KMS-11 (cell line): ENCODE results near the gene LRRC25.

Experiments
- H2AFZ ChIP-seq: fragments of 200-600 bp; sonication (generic); 2 replicates; pipeline ENCODE4 v1.6.1; 2016; ENCODE audit warnings: antibody characterized with exemption, mixed run types, low read depth
- H3K27ac ChIP-seq: fragments of 200-600 bp; sonication (generic); 2 replicates; pipeline ENCODE4 v1.6.1; 2016; ENCODE audit warnings: mild to moderate bottlenecking, mixed run types
- H3K27me3 ChIP-seq: fragments of 200-600 bp; sonication (generic); 2 replicates; pipeline ENCODE4 v1.6.1; 2017; ENCODE audit warnings: mild to moderate bottlenecking, low read depth, mixed run types, moderate library complexity; ENCODE audit not compliant: insufficient read depth
- H3K36me3 ChIP-seq: fragments of 200-600 bp; sonication (generic); 2 replicates; pipeline ENCODE4 v1.6.1; 2017; ENCODE audit warnings: mild to moderate bottlenecking, mixed run types; ENCODE audit not compliant: insufficient read depth
- H3K4me1 ChIP-seq: fragments of 200-600 bp; sonication (generic); 2 replicates; pipeline ENCODE4 v1.6.1; 2016; ENCODE audit warnings: mild to moderate bottlenecking, low read depth, mixed run types; ENCODE audit not compliant: poor library complexity, severe bottlenecking
- H3K4me2 ChIP-seq: fragments of 200-600 bp; sonication (generic); 2 replicates; pipeline ENCODE4 v1.7.0; 2016; ENCODE audit warnings: mild to moderate bottlenecking, mixed run types
- H3K4me3 ChIP-seq: fragments of 200-600 bp; sonication (generic); IDR thresholded peaks from 2 replicates; pipeline ENCODE4 v1.6.1; 2017; ENCODE audit warnings: low read depth, low read length, mixed read lengths; ENCODE audit not compliant: insufficient read depth
- H3K79me2 ChIP-seq: fragments of 200-600 bp; sonication (generic); 2 replicates; pipeline ENCODE4 v1.6.1; 2016; ENCODE audit warnings: low read depth, mixed run types; ENCODE audit not compliant: insufficient read depth
- H3K9ac ChIP-seq: fragments of 200-600 bp; sonication (generic); 2 replicates; pipeline ENCODE4 v1.6.1; 2016; ENCODE audit warnings: mild to moderate bottlenecking, mixed run types
- H4K20me1 ChIP-seq: fragments of 200-600 bp; sonication (generic); 2 replicates; pipeline ENCODE4 v1.6.1; 2016; ENCODE audit warnings: mild to moderate bottlenecking, mixed run types; ENCODE audit not compliant: insufficient read depth
- CTCF ChIP-seq: fragments of 200-600 bp; sonication (generic); conservative IDR thresholded peaks from 2 replicates; pipeline ENCODE4 v1.6.1; 2017; ENCODE audit warnings: low read depth, mild to moderate bottlenecking, antibody characterized with exemption, low read length, moderate library complexity, mixed read lengths

LRRC25 gene

GRCh38 chr19:18436671-18437490, 39.5 kb upstream of the LRRC25 start:
- Histone ChIP-seq H3K9ac (no peak overlapping the region), H3K27ac (no peak overlapping the region), H3K4me3 (no peak overlapping the region), H3K79me2 (no peaks in the 10 kb centered on the region), H2AFZ (no peak overlapping the region; the same call in 1 of the 2 replicates), H3K36me3 (no peaks in the 10 kb centered on the region), H3K27me3 (no peaks in the 10 kb centered on the region), H3K4me1 (peaks cover 6% of the 10 kb centered on the region), H4K20me1 (no peaks in the 10 kb centered on the region), H3K4me2 (no peak overlapping the region)
- TF ChIP-seq CTCF = no peak

GRCh38 chr19:18435842-18436670, 38.6 kb upstream of the LRRC25 start:
- H3K4me1 ChIP-seq = peaks cover 6% of the 10 kb centered on the region
- H3K79me2 ChIP-seq = no peaks in the 10 kb centered on the region
- H3K4me2 ChIP-seq = no peak overlapping the region
- no peaks in the 10 kb centered on the region for H3K27me3 ChIP-seq
- H3K9ac ChIP-seq = no peak overlapping the region
- H2AFZ ChIP-seq = no peak overlapping the region
- no peak overlapping the region for H3K4me3 ChIP-seq
- H4K20me1 ChIP-seq = no peaks in the 10 kb centered on the region
- H3K27ac ChIP-seq = no peak overlapping the region
- no peaks in the 10 kb centered on the region for H3K36me3 ChIP-seq
- no peak for TF ChIP-seq CTCF

- no peaks in the 10 kb centered on the region for H3K36me3 ChIP-seq
- no peaks in the 10 kb centered on the region for H3K27me3 ChIP-seq
- no peak overlapping the region for H3K4me3 ChIP-seq
- no peaks in the 10 kb centered on the region for H4K20me1 ChIP-seq
- no peak overlapping the region for H3K27ac ChIP-seq
- H2AFZ ChIP-seq = no peak overlapping the region
- H3K9ac ChIP-seq = no peak overlapping the region
- no peak for TF ChIP-seq CTCF
- no peak overlapping the region for H3K4me2 ChIP-seq
- peaks cover 12% of the 10 kb centered on the region for H3K4me1 ChIP-seq
- no peaks in the 10 kb centered on the region for H3K79me2 ChIP-seq
Observed at GRCh38 chr19:18435178-18435841, 37.9 kb upstream of the LRRC25 start.

- TF ChIP-seq CTCF = no peak
- H3K4me2 ChIP-seq = 0 out of 2 replicates have a peak overlapping the region, but pooled peaks have one; percentile 15
- no peak overlapping the region for H3K27ac ChIP-seq
- no peak overlapping the region for H2AFZ ChIP-seq
- no peak overlapping the region for H3K9ac ChIP-seq
- peaks cover 19% of the 10 kb centered on the region for H3K4me1 ChIP-seq
- H4K20me1 ChIP-seq = no peaks in the 10 kb centered on the region
- H3K36me3 ChIP-seq = no peaks in the 10 kb centered on the region
- no peak overlapping the region for H3K4me3 ChIP-seq
- H3K27me3 ChIP-seq = no peaks in the 10 kb centered on the region
- no peaks in the 10 kb centered on the region for H3K79me2 ChIP-seq
Observed at GRCh38 chr19:18434411-18435175, 37.2 kb upstream of the LRRC25 start.
